Measurements from ENCODE around the gene CFAP20DC. TPM values are rescaled to one million over a fixed set of nuclear protein-coding genes. Genes with fewer than 3 reads are reported as not detected.

The CFAP20DC gene
- total and polyA plus RNA-seq, 2 of the 8 experiments (the other 6 are each of a cell fraction or from before 2014, with no cell fraction given) = 2.2 to 2.8 TPM

GRCh38 chr3:58938057-58938456 lies 111.8 kb downstream of the CFAP20DC start:
- no peak overlapping the region for H3K18ac ChIP-seq (ENCODE audit: extremely low read depth, low read length)
- H2BK5ac ChIP-seq (ENCODE audit: low read depth, low read length) = no peak overlapping the region
- no peaks in the 10 kb centered on the region for H3K4me1 ChIP-seq (replicated peaks in 1 of 4; ENCODE audit: control insufficient read depth in 3 of 4, insufficient read depth in 4 of 4, low read length in 3 of 4)
- H3K79me2 ChIP-seq (ENCODE audit: control insufficient read depth in 1 of 2, insufficient read depth in 2 of 2, low read length in 2 of 2) = no peaks in the 10 kb centered on the region
- H4K5ac ChIP-seq (ENCODE audit: insufficient read length, low read depth, low read length) = no peak overlapping the region
- no peak overlapping the region for H2BK12ac ChIP-seq (ENCODE audit: low read depth, low read length)
- no peak overlapping the region for H3K14ac ChIP-seq (ENCODE audit: insufficient read length)
- H3K23ac ChIP-seq (ENCODE audit: insufficient read length) = no peak overlapping the region
- no peak overlapping the region for H3K27ac ChIP-seq (ENCODE audit: low read depth, low read length)
- no peak overlapping the region for H2BK15ac ChIP-seq (ENCODE audit: low read length)
- H2BK20ac ChIP-seq (ENCODE audit: low read length) = no peak overlapping the region
- no peaks in the 10 kb centered on the region for H3K36me3 ChIP-seq (ENCODE audit: control insufficient read depth in 2 of 4, insufficient read depth in 4 of 4, low read length in 3 of 4)
- TF ChIP-seq ZNF274 (IDR thresholded peaks at IDR 0.05; ENCODE audit: borderline replicate concordance, extremely low read depth, low read length) (no peak), SUZ12 (IDR thresholded peaks at IDR 0.05; ENCODE audit: low read length) (no peak), SP2 (IDR thresholded peaks at IDR 0.05; ENCODE audit: low read length) (no peak)
- H2AFZ ChIP-seq (ENCODE audit: low read length) = no peak overlapping the region
- no peak overlapping the region for H2AK5ac ChIP-seq (ENCODE audit: low read depth, low read length)
- H3K9ac ChIP-seq (replicated peaks in 1 of 4; ENCODE audit: extremely low read depth in 1 of 4, low read depth in 3 of 4, low read length in 3 of 4) = no peak overlapping the region
- H3K4me3 ChIP-seq (ENCODE audit: extremely low read depth in 1 of 4, insufficient read depth in 2 of 4, low read depth in 3 of 4, low read length in 4 of 4) = no peak overlapping the region
- H3K4me2 ChIP-seq (ENCODE audit: insufficient read depth in 1 of 2, low read depth in 2 of 2, low read length in 2 of 2) = no peak overlapping the region
- 0 out of 4 replicates have a peak, but pooled peaks cover 0 to under 1% of the 10 kb centered on the region in 2 experiments for H3K9me3 ChIP-seq (ENCODE audit: insufficient read depth in 2 of 2, low read depth in 1 of 2, low read length in 1 of 2)
- CTCF ChIA-PET (ENCODE audit: partially characterized antibody) = no interaction called here
- no peak overlapping the region for H4K8ac ChIP-seq (ENCODE audit: extremely low read depth, insufficient read depth, low read length)
- H3K23me2 ChIP-seq (ENCODE audit: low read depth, low read length) = no peaks in the 10 kb centered on the region
- FAIRE-seq = no peak
- no peaks in the 10 kb centered on the region for H3K79me1 ChIP-seq (ENCODE audit: low read depth, low read length)
- H4K20me1 ChIP-seq (replicated peaks in 1 of 2; ENCODE audit: control insufficient read depth in 1 of 2, insufficient read depth in 2 of 2, low read length in 2 of 2) = no peaks in the 10 kb centered on the region
- H3K27me3 ChIP-seq (replicated peaks in 1 of 4; ENCODE audit: control insufficient read depth in 3 of 4, extremely low read depth in 1 of 4, insufficient read depth in 3 of 4, low read length in 3 of 4) = no peaks in the 10 kb centered on the region
- no peak overlapping the region for H2BK120ac ChIP-seq (replicated peaks; ENCODE audit: low read depth, low read length)
- POLR2A ChIA-PET (ENCODE audit: partially characterized antibody) = no interaction called here
- H3K4ac ChIP-seq (replicated peaks; ENCODE audit: insufficient read length, low read depth, low read length) = no peak overlapping the region
- no peak for DNase-seq (ENCODE audit: low read depth in 1 of 2, low spot score in 2 of 2)
- 97% methylated on average over 2 of the region's 2 CpGs; no CpG with 5 or more reads in 1 of the 2 experiments for WGBS, 2 experiments (ENCODE audit: extremely low coverage in 1 of 2, insufficient coverage in 1 of 2, insufficient read length in 1 of 2, insufficient replicate concordance in 2 of 2, low coverage in 1 of 2, low lambda C conversion rate in 2 of 2, missing lambda C conversion rate in 1 of 2)
- H4K91ac ChIP-seq (replicated peaks; ENCODE audit: insufficient read length, low read length) = no peak overlapping the region
- no peak overlapping the region for H3K56ac ChIP-seq (replicated peaks; ENCODE audit: insufficient read length, low read depth, low read length)

All from H1 (cell line).